GM12878 (cell line): Measurements from ENCODE around the gene EXOC4.

Experiments
- ATF2 ChIP-seq: IDR thresholded peaks from 2 replicates; pipeline ENCODE4 v1.6.1; 2012; ENCODE audit warnings: low read length, inconsistent platforms
- CBX3 ChIP-seq: fragments of 200-600 bp; sonication (generic); IDR thresholded peaks from 2 replicates; pipeline ENCODE4 v1.6.1; 2016; ENCODE audit warnings: low read depth, borderline replicate concordance
- CHD4 ChIP-seq: fragments of 200-600 bp; sonication (generic); IDR thresholded peaks from 2 replicates; pipeline ENCODE4 v1.6.1; 2016; ENCODE audit warnings: mild to moderate bottlenecking
- CTCF ChIP-seq, 3 experiments: IDR thresholded peaks in 2 of 3; conservative IDR thresholded peaks in 1 of 3; 2 replicates each; pipeline ENCODE4 v1.5.1; 2011; ENCODE audit warnings: low read depth in 3 of 3, low read length in 3 of 3, mild to moderate bottlenecking in 3 of 3, control low read depth in 2 of 3, moderate library complexity in 2 of 3, inconsistent platforms in 1 of 3, mixed read lengths in 1 of 3; ENCODE audit not compliant: control insufficient read depth in 2 of 3, insufficient read depth in 1 of 3; ENCODE audit errors: extremely low read depth in 1 of 3
- EP300 ChIP-seq, 2 experiments: fragments of 150-350 bp in 1 of 2; IDR thresholded peaks; 2 replicates each; pipeline ENCODE4 v1.6.1; 2011 to 2012; ENCODE audit warnings: low read depth in 2 of 2, low read length in 2 of 2, borderline replicate concordance in 1 of 2, improper control_type of control experiment in 1 of 2, inconsistent platforms in 1 of 2; ENCODE audit not compliant: control insufficient read depth in 1 of 2
- GABPA ChIP-seq: IDR thresholded peaks from 2 replicates; pipeline ENCODE4 v1.6.1; 2014; ENCODE audit warnings: antibody characterized with exemption, low read depth, mild to moderate bottlenecking, inconsistent platforms
- JUNB ChIP-seq: IDR thresholded peaks from 2 replicates; pipeline ENCODE4 v1.6.1; 2016; ENCODE audit warnings: antibody characterized with exemption, mild to moderate bottlenecking
- MYC ChIP-seq: IDR thresholded peaks from 2 replicates; pipeline ENCODE4 v1.6.1; 2011; ENCODE audit warnings: mild to moderate bottlenecking, low read length, moderate library complexity, inconsistent platforms; ENCODE audit not compliant: insufficient read depth, insufficient replicate concordance, insufficient read length, severe bottlenecking
- POLR2AphosphoS5 ChIP-seq: IDR thresholded peaks from 2 replicates; pipeline ENCODE4 v1.6.1; 2011; ENCODE audit warnings: mild to moderate bottlenecking, low read length, inconsistent platforms
- SIN3A ChIP-seq: IDR thresholded peaks from 2 replicates; pipeline ENCODE4 v1.6.1; 2012; ENCODE audit warnings: low read depth, low read length, improper control_type of control experiment
- TCF7 ChIP-seq: IDR thresholded peaks from 2 replicates; pipeline ENCODE4 v1.6.1; 2014; ENCODE audit warnings: antibody characterized with exemption, borderline replicate concordance

GRCh38 chr7:133529861-133530260 is 277.0 kb downstream of the EXOC4 start:
- TF ChIP-seq CTCF (IDR thresholded peaks at IDR 0.05 in 2 of 3, conservative IDR thresholded peaks at IDR 0.05 in 1 of 3; ENCODE audit: control insufficient read depth in 2 of 3, extremely low read depth in 1 of 3, insufficient read depth in 1 of 3, low read depth in 3 of 3, low read length in 3 of 3) (no peak), POLR2AphosphoS5 (no peak), JUNB (no peak), EP300 (IDR thresholded peaks at IDR 0.05; ENCODE audit: borderline replicate concordance in 1 of 2, control insufficient read depth in 1 of 2, low read depth in 2 of 2, low read length in 2 of 2) (no peak), SIN3A (no peak), MYC (no peak), ATF2 (no peak), GABPA (no peak), CBX3 (no peak), TCF7 (no peak), CHD4 (no peak)
